Measurements from ENCODE around the gene VPS41.

- TF ChIP-seq, protein P1, sequence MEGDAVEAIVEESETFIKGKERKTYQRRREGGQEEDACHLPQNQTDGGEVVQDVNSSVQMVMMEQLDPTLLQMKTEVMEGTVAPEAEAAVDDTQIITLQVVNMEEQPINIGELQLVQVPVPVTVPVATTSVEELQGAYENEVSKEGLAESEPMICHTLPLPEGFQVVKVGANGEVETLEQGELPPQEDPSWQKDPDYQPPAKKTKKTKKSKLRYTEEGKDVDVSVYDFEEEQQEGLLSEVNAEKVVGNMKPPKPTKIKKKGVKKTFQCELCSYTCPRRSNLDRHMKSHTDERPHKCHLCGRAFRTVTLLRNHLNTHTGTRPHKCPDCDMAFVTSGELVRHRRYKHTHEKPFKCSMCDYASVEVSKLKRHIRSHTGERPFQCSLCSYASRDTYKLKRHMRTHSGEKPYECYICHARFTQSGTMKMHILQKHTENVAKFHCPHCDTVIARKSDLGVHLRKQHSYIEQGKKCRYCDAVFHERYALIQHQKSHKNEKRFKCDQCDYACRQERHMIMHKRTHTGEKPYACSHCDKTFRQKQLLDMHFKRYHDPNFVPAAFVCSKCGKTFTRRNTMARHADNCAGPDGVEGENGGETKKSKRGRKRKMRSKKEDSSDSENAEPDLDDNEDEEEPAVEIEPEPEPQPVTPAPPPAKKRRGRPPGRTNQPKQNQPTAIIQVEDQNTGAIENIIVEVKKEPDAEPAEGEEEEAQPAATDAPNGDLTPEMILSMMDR (IDR thresholded peaks at IDR 0.05): no peak
- TF ChIP-seq POLR2A (IDR thresholded peaks at IDR 0.05): no peak
Measured at GRCh38 chr7:38846280-38846679, 62.7 kb downstream of the VPS41 start.
